Hypothalamus (tissue), 51 donors: ENCODE measurements around the gene TANGO2.
A peak's percentile ranks its signal among the peaks of the same experiment; 100 is the strongest.

Source experiments
- DNase-seq, 51 donors: peaks; one replicate each; lab custom pipeline; 2025; lab: John Stamatoyannopoulos, UW

The TANGO2 gene

GRCh38 chr22:20038574-20038973 lies 17.7 kb downstream of the TANGO2 start:
- DNase-seq, result no peak

GRCh38 chr22:20039683-20040325 lies 18.9 kb downstream of the TANGO2 start:
- DNase-seq, result no peak

- DNase-seq, result no peak
Measured at GRCh38 chr22:20040327-20041200, 19.7 kb downstream of the TANGO2 start.

DNA sequence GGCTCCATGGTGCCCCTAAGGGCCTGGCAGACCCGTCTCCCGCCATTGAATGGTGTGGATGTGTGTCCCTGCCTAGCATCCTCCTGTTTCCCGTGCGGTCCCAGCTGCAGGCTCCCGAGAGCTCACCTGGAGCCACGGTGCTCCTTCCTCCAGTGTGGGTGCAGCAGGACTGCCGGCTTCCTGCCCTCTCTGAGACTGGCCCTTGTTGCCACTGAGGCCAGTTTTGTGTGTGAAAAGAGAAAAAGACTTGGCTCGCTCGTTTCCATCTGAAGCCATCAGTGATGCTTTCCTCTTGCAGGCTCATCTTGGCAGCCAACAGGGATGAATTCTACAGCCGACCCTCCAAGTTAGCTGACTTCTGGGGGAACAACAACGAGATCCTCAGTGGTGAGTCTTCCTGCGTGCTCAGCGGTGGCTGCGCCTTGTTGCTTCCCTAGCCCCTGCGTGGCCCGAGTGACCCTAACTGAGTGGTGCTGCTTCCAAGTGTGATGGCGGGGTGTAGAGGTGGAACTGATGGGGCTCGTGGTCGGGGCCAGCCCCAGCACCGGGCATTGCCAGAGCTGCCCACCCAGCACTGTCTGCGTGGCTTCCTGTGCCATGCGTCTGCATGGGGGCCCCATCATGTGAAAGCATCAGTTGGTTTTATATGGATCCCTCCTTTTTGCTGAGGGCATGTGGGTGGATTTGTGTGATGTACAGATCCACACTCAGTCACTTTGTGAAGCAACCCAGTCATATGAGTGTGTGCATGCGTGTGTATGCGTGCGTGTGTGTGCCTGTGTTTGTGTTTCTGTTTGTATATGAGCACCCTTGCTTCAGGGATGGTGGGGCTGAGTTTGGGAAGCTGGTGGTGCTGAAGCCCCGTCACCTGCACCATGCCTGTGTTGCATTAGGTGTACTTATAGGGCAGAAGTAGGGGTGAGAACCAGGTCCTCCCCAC lies 22.4 kb downstream of the TANGO2 start:
- DNase-seq, result no peak

- DNase-seq, result no peak
Measured at GRCh38 chr22:20043997-20044342, 23.1 kb downstream of the TANGO2 start.

GRCh38 chr22:20044495-20045151 lies 23.7 kb downstream of the TANGO2 start:
- DNase-seq, result no peak

DNA sequence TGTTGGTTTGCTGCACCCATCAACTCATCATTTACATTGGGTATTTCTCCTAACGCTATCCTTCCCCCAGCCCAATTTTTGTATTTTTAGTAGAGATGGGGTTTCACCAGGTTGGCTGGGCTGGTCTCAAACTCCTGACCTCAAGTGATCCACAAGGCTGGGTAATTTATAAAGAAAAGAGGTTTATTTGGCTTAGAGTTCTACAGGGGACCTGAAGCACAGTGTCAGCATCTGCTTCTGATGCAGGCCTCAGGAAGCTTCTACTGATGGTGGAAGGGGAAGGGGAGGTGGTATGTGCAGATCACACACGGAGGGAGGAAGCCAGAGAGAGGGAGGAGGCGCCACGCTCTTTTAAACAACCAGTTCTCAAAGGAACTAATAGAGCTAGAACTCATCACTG lies 25.8 kb downstream of the TANGO2 start:
- no peak for DNase-seq

DNA sequence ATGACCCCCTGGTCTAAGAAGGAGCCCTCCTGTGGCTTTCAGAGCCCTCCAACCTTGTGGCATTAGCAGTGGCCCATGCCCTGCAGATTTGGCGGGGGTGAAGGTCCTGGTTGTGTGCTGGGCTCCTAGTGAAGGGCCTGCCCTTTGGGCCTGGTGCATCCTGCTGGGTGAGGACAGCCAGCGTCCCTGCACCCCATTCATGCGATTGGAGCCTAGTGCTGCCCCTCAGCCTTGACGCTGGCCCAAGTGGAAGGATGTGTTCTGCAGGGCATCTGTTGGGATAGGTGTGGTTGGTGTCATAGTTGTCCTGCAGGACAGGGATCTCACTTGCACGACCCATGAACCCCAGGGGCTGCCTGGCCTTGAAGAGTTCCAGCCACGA lies 31.0 kb downstream of the TANGO2 start:
- DNase-seq, result no peak

- no peak for DNase-seq
Measured at GRCh38 chr22:20052309-20053259, 31.7 kb downstream of the TANGO2 start.

DNA sequence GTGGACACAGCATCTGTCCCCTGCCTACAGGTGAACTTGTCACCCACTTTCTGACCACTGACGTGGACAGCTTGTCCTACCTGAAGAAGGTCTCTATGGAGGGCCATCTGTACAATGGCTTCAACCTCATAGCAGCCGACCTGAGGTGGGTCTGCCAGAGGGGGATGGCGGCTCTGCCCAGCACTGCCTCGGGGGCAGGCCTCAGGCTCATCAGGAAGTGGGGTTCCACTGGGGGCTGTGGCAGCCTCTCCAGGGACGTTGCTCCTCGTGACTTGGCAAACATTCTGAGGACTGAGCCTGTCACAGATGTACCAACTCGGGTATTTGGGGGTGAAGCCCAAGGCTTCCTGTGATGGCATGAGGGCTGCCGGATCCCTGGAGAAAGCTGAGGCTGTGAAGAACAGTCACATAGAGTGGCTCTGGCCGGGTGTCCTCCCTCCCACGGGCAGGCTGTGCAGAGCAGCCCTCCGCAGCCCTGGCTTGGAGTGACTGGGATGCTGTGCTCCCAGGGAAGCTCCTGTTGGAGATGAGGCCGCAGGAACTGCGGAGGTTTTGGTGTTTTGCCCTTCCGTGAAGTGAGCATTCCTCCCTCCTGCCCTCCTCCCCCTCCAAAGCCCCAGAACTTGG lies 32.6 kb downstream of the TANGO2 start:
- DNase-seq, result no peak

DNA sequence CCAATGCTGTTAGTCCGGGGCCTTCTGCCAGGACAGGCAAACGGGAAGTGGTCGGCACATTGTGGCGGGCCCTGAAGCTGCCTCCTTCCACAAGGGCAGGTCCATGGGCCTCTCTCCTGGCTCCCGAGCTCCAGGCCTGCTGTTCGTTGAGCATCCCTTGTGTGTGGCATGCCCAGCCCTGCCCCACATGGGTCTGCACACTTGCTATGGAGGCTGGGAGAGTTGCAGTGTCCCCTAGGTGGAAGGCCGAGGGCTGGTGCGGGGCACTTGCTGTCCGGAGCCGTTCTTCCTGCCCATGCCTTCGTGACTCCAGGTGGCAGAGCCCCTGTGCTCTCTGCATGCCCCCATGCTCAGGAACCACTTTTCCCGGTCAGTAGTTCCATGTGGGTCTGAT lies 33.1 kb downstream of the TANGO2 start:
- DNase-seq, result no peak

- no peak for DNase-seq
Measured at GRCh38 chr22:20054485-20054884, 33.6 kb downstream of the TANGO2 start.

DNA sequence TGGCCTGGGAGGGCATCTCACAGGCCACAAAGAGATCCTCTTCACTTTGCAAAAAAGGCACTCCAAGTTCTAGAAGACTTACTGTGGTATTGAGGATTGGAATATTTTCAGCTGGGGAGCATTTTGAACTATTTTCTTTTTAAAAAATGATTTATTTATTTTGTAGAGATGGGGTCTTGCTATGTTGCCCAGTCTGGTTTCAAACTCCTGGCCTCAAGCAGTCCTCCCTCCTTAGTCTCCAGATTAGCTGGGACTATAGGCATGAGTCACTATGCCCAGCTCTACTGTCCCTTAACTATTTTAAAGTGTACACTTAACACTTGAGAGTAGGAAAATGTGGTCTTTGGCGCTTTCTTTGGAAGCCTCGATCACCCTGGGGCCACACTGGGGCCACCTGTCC lies 34.2 kb downstream of the TANGO2 start:
- no peak for DNase-seq

DNA sequence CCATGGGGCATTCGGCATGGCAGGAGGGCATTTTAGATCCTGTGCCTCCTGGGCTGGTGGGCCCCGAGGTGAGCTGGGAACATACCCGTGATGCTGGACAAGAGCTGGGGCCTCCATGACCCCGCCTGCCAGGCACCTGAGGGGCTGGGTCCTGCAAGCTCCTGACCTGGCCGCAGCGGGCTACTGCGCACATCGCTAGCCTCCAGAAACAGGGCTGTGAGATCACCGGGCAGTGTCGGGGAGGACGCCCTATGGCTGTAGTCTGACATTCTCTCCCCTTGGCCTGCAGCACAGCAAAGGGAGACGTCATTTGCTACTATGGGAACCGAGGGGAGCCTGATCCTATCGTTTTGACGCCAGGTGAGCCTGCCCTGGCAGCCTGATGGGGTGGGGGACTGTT lies 34.7 kb downstream of the TANGO2 start:
- DNase-seq, result no peak

GRCh38 chr22:20056161-20056560 lies 35.3 kb downstream of the TANGO2 start:
- DNase-seq, result no peak

- peak in 1 of 51 donors; percentile 9 for DNase-seq
Measured at GRCh38 chr22:20056696-20057386, 35.9 kb downstream of the TANGO2 start.

GRCh38 chr22:20057596-20058268 lies 36.8 kb downstream of the TANGO2 start:
- DNase-seq, result no peak
